Hematopoietic multipotent progenitor cell (in vitro differentiated cells): ENCODE results near the gene KCNH2. TPM values are rescaled to one million over a fixed set of nuclear protein-coding genes. Genes with fewer than 3 reads are reported as not detected.
A peak's percentile ranks its signal among the peaks of the same experiment; 100 is the strongest.

Source experiments
- DNase-seq, 3 donors: peaks; one replicate each; pipeline ENCODE4 v3.0.0-alpha.2; 2011 to 2015; ENCODE audit warnings: low read depth in 2 of 3, low spot score in 2 of 3
- total RNA-seq: library from RNA; depleted of rRNA; stranded (reverse); fragments of >200 nt; gene quantifications from one replicate; pipeline ENCODE4 v1.2.3, GENCODE V29; 2012

Gene KCNH2
- total RNA-seq, 1 donor = 53.9 TPM

DNA sequence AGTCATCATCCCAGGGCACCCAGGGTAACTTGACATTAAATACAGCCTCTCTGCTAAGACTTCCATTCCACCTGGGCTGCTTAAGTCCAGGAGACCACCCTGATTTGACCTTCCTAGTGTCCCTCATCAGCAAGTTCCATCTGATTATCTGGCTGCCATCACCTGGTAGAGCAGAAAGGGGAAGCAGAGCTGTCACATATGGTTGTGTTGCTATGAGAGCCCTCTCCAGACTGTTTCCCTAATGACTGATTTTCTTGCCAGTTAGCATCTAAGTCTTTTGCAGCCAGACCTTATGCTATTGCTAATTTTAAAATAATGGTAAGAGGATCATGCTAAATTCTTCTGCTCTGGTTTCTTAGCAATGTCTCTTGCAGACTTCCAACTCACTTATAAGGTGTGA, 38.7 kb downstream of the KCNH2 start:
- peak in 1 of 3 donors; percentile 61 for DNase-seq

DNA sequence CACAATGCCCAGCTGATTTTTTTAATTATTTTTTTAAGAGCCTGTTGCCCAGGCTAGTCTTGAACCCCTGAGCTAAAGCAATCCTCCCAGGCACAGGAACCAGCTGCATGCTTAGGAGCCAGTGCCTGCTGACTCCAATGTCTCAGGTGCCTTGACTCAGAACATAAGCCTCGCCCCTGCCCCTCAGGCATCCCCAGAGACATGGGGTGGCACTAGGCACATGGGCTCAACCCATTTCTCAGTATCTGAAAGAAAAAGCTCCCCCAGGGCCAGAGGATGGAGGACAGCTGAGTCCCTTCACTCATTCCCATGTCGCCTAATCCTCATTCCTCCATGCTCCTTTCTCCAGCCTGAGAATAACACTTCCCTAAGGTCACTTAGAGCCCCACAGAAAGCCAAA, 39.1 kb downstream of the KCNH2 start:
- DNase-seq = no peak

DNA sequence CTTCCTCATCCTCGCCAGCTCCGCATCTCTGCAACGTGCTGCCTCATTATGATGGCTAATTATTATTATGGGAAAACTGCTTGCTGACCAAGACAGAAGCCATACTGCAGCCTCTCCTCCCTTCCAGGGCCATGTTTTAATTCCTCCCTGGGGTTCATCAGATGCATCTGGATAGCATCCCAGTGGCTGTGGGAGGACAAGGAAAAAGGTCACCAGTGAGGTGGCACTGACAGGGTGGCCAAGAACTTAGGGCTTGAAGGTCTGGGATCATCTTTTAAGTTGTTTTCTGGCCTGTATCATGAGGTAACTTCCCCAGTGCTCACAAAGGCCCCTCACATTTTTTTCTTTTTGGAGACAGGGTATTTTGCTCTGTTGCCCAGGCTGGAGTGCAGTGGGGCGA, 39.6 kb downstream of the KCNH2 start:
- no peak for DNase-seq

DNA sequence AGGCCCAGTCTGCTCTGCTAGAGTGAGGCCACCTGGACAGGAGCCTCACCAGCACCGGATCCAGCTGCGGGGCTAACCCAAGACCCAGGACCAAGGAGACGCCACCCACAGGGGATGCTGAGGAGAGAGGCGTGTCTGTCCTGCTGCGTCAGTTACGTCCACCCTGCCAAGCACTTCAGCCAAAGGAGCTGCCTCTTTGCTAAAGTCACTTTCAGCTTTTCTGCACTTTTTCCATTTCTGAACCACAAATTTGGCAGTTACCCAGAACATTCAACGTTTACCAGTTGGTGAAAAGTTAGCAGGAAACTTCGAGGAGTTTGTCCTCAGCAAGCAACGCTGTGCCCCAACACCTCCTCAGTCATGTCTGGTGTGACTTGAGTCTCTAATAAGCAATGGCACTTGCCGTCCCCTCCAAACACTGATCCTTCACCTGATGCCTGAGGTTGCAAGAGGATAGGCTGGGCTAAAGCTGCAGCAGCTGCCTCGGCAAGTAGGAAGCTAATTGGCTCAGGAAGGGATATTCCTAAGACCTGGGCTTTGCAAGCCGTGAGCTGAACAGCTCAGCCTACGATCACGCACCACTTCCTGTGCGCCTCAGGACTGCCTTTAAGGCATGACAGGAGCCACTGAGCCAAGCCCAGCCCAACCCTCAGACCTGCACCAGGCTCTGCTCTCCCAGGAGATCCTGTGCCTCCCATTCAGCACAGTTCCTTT, 40.1 kb downstream of the KCNH2 start:
- peak in 1 of 3 donors; percentile 78 for DNase-seq

DNA sequence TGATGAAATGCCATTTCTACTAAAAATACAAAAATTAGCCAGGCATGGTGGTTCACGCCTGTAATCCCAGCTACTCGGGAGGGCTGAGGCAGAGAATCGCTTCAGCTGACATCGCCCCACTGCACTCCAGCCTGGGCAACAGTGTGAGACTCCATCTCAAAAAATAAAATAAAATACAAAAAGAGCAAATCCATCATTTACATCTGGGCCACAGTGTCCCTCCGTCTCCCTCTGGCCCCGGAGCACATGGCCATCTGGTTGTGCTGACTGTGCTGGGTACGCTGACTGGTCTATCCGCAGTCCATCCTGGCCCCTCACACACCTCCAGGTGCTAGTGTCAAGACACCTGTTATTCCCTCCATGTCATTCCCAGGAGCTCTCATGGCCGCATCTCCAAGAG, 42.1 kb downstream of the KCNH2 start:
- no peak for DNase-seq

DNA sequence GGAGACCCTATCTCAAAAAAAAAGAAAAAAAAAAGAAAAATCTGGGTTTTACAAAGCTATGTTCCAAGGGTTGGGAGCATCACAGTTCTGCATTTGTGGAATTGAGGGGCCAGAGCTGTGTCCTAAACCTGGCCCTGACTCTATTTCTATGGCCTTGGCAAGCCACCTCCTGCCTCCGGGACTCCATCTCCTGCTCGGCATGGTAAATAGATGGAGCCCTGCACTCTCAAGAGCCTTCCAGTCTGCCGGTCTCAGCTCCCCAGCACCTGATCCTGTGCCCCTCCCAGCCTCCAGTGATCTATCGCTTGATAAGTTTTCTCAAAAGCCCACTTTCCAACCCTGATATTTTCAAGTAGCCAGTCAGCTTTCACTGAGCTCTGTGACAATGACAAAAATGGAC, 43.0 kb downstream of the KCNH2 start:
- DNase-seq = no peak

DNA sequence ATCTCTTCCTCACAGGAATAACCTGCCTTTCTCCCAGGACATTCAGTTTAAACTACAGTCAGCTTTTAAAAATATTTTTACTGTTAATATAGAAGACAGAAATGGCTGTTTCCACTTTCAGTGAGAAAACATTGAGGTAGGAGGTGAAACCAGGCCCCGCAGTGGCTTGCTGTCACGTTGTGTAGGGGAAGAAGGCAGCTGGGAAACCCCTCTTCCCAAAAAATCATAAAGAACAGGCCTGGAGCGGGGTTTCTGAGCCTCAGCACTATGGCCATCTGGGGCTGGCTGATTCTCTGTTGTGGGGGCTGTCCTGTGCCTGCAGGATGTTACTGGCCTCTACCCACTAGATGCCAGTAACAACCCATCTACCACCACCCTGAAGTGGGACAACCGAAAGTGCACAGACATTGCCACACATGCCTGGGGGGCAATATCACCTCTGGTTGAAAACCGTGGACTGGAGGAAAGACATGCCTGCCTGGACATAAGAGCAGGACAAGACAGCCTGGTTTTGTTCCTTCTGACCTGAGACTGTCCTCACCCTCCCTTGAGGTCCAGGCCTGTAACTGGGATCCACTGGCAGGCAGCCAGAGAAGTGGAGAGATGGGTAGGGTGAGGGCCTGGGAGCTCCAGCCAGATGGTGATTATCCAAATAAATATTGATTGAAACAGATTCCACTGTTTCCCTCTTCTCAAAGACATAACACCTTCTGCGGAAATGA, 43.9 kb downstream of the KCNH2 start:
- no peak for DNase-seq

DNA sequence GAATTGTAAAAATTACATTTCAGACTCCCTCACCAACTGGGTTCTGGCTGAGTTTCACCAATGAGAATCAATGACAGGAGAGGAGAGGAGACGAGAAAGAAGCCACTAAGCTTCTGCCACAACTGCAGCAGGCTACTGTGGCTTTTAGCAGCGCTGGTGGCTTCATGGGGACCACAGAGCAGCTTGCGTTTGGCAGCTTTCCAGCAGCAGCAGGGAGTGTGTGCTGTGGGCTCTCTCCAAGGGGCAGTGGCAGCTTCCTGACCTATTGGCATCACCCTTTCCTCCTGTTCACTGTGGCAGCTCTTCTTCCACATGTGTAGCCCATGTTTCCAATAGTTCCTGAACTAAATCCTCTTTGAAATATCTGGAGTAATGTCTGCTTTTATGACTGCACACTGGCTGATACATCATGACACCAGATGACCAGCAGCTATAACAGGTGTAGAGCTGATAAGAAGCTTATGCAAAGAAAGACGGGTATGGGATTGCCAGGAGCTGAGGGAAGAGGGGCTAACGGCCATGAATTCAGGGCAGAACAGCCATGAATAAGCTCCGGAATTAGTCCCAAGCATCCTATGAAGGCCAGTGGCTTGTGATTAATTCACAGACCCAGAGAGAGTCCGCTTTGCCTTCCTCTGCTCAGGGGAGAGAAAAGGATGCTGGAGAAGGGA, 46.8 kb downstream of the KCNH2 start:
- DNase-seq = peak in 2 of 3 donors; percentile 71 to 84

DNA sequence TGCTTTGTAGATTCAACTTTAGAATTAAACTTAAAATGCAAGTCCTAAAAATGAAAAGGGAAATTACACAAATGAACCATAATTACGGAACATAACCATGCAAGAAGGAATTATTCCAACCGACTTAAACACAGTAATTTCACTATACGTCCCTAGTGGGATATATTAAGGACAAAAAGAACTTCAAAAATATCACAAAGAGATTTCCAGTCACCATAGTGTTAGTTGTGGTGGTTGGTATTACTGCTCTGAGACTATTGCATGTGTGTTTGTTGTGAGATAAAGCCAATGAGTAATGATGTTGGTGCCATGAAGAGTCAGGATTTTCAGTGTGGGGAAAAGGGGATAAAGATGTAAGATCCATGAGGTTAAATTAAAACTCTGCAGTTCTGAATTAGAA, 49.6 kb downstream of the KCNH2 start:
- DNase-seq = no peak

DNA sequence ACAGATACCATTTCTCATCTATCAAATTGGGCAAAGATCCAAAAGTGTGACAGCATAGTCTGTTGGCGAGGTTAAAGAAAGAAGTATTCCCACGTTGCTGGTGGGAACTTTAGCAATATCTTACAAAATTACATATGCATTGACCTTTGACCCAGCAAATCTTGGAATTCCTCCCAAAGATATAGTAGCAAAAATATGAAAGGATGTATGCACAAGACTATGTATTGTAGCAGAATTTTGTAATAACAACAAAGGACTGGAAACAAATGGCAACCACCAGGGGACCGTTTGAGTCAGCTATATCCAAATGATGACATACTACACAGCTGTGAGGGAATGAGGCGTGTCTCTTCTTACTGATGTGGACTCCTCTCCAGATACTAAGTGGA, 50.2 kb downstream of the KCNH2 start:
- DNase-seq = no peak

DNA sequence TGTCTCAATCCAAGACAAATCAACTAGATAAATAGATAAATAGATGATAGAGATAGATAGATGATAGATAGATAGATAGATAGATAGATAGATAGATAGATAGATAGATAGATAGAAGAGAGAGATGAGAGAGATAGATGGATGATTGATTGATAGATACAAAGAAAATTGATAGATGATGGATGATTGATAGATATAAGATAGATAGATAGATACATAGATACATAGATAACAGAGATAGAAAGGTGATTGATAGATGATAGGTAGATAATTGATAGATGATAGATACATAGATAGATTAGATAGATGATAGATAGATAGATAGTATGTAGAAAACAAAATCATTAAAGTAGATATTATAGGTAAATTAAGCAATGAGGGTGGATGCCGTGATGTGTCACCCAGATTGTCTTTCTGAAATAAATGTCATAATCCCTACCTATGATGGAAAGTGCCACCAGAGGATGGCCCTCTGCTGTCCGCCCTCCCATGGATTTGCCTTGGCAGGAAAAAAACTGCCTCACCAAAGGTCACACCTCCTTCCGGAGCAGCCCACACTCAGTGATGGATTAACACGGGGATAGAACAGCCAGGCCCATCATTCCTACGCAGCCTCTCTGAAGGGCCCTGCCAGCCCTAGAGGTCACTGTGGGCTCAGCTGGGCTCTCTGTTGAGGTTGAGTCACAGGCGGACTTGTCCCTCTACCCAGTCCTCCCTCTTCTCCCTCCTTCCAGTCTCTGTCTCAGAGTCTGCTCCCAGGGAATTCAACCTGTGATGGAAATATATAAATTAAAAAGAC, 50.8 kb downstream of the KCNH2 start:
- no peak for DNase-seq

DNA sequence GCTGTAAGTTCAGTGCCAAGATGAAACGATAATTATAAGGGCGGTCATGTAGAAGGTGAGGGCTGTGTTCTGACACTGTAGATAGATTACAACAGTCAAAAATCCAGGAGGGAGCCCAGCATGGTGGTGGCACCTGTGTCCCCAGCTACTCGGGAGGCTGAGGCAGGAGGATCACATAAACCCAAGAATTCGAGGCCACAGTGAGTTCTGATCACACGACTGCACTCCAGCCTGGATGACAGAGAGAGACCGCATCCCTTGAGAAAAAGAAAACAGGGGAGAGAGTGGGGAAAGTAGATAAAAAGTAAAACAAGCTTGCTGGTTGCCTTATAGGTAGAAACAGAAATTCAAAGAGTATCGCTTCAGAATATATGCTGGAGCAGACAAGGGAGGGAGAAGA, 52.1 kb downstream of the KCNH2 start:
- no peak for DNase-seq

DNA sequence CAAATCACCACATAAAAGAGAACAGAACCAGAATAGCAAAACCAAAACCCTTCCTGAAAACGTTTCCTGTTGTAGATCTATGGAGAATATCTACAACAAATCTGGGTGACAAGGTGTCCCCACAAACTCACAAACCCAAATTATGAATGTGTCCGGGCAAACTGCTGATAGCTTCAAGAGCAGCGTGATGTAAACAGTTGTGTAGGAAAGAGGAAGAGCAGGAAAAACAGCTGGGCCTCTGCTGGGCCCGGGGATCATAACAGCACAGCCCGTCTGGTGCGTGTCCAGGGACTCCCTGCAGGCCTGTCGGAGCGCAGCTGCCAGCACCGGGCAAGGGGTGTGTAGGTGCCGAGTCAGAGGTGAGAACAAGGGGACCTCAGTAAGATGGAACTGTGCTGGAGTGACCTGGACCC, 53.7 kb downstream of the KCNH2 start:
- peak in 1 of 3 donors; percentile 42 for DNase-seq

DNA sequence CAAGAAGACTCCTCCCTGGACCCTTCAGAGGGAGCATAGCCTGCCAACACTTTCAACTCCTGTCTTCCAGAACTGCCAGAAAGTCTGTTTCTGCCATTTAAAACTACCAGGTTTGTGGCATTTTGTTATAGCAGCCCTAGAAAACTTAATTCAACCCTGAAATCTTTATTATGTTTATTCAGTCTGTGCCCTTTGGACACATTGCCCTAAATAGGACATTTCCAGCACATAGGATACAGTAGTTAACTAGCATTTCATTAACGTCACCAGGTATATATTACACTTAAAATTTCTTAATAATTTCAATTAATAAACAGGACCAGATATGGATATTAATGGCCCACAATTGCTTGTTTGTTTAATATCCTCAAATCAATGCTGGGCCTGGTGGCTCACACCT, 54.3 kb downstream of the KCNH2 start:
- DNase-seq = no peak

DNA sequence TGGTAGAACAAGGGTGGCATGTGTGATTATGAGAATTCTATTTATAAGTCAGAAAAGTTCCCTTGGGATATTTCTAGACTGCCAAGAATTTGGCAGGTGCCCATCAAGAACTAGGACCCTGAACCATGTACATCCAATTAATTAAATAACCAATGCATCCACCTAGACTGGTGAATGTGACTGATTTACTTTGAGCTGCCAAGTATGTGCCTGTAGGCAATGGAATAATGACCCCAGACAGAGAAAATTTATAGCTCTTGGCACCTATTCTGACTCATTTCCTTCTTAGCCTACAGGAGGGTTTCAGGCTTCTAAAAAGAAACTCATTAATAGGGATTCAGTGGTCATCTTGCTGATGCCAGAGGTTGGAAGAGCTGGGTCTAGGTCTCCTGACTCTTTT, 54.9 kb downstream of the KCNH2 start:
- no peak for DNase-seq

DNA sequence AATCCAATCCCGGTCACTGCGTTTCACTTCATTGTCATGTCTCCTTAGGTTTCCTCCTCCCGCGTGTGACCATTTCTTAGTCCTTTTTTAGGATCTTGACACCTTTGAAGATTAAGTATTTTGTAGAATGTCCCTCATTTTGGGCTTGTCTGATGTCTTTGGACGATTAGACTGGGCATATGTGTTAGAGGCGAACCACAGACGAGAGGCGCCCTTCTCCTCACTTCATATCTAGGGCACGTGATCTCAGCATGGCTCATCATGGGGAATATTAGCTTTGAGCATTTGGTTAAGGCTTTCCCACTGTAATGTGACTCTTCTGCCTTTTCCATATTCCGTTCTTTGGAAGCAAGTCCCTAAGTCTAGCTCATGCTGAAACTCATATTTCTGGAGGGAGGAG, 59.0 kb downstream of the KCNH2 start:
- no peak for DNase-seq

DNA sequence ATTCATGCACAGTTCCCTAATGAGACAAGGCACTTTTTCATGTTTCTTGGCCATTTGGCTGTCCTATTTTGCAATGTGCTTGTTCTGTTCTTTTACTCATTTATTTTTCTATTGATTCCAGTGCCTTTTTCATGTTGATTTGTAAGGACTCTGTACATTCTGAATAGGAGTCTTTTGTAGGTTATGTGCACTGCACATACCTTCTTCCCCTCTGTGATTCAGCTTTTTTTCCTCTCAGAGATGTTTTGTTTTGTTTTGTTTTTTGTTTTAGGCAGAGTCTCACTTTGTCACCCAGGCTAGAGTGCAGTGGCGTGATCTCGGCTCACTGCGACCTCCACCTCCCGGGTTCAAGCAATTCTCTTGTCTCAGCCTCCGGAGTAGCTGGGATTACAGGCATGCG, 59.7 kb downstream of the KCNH2 start:
- DNase-seq = no peak

DNA sequence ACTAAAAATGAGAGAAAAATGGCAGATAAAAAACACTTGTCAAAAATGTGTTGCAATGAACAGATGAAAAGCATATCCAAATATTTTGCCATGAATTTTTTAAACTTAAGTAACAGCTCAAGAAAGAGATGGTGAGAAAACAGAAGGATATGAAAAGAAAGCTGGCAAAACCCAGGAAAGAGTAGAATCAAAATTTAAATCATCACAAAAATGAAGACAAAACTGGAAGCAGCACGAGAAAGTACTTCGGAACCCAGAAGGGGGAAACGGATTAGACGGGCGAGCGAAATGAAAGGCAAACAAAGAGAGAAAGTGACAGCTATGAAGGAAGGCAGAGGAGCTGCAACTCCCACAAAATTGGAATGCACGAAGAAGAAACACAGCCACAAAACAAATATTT, 60.2 kb downstream of the KCNH2 start:
- DNase-seq = no peak

DNA sequence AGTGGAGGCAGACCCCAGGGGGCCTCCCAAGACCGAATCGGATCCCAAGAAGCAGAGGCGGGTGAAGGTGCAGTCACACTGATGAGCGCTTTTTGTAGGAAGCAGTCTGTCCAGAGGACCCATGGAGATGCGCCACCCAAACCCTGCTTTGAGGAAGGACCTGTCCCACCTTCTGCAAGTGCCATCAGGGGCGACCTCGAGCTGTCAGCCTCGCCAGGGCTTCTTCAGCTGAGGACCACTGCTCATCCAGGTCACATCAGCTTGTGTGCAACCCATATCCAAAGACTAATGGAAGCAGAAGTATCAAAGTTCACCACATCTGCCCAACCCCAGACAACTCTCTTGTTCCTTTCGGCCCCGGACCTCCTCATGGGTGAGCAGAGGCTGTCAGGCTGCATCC, 61.5 kb downstream of the KCNH2 start:
- DNase-seq = no peak

DNA sequence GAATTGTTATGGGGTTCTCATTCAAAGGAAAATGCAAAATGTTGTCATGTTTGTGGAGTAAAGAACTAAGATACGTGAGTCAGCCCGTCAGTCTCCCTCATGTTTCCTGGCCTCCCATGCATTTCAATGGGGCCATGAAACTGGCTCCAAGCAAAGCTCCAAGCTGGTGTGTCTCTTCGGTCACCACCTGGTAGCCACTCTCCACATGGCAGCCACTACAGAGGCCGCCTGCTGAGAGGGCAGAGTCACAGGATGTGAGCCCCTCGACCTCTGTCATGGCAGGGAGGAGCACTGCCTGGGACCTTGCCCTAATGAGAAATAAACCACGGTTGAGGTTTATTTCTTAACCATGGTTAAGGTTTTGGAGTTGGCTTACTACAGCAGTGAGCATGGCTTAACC, 63.2 kb downstream of the KCNH2 start:
- no peak for DNase-seq

DNA sequence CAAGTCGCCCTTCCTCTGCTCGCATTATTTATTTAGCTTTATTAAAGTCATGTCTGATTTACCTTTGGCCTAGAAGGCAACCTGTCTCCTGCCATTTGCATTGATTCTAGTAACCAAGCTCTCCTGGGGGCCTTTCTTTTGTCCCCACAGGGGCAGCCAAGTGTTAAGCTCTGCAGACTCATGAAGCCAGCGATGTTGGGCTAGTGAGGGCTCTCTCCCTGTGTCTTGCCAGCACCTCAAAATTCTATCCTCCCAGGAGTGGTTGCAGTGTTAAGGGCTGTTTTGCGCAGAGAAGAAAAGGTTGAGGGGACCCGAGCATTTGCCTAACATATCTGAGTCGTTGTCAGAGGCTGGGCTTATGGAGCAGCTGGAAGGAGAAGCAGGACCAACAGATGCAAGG, 63.9 kb downstream of the KCNH2 start:
- no peak for DNase-seq
